ENCODE measurements around the gene PEX13. TPM values are rescaled to one million over a fixed set of nuclear protein-coding genes. Genes with fewer than 3 reads are reported as not detected.
"Not testable (repeated sequence)": the region's sequence is repeated elsewhere in the genome, so short reads cannot be mapped to it uniquely, and the experiment has no call there.

Gene PEX13
- total RNA-seq, 1 donor from 2014 or later: 22.6 TPM

DNA sequence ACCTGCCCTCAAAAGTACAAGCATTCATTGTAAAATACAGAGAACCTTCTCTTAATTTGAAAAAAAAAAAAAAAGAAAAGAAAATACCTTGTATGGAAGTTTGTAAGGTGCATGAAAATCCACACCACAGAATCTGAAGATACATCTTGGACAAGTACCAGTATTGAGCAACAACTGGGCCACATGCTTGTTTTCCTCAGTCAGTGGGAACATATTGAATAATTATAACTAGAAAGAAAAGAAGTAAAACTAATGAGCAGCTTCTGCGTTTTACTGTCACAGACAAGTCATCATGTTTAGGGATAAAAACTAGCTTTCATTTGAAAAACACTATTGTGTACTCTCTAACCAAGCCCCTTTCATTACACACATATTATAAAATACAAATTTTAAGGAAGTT lies 5.8 kb upstream of the PEX13 start:
- Mint-ChIP-seq H3K4me3 (ENCODE audit: unreplicated experiment) (no peak overlapping the region), H3K4me1 (ENCODE audit: low read depth) (peaks cover 32% of the 10 kb centered on the region), H3K36me3 (ENCODE audit: low read depth) (no peaks in the 10 kb centered on the region), H3K27ac (ENCODE audit: unreplicated experiment) (peak overlapping the region; percentile 58), H3K27me3 (ENCODE audit: low read depth) (no peaks in the 10 kb centered on the region), H3K9me3 (ENCODE audit: low read depth) (no peaks in the 10 kb centered on the region)
- no peak for DNase-seq (ENCODE audit: low spot score)
- TF ChIP-seq, protein P1, sequence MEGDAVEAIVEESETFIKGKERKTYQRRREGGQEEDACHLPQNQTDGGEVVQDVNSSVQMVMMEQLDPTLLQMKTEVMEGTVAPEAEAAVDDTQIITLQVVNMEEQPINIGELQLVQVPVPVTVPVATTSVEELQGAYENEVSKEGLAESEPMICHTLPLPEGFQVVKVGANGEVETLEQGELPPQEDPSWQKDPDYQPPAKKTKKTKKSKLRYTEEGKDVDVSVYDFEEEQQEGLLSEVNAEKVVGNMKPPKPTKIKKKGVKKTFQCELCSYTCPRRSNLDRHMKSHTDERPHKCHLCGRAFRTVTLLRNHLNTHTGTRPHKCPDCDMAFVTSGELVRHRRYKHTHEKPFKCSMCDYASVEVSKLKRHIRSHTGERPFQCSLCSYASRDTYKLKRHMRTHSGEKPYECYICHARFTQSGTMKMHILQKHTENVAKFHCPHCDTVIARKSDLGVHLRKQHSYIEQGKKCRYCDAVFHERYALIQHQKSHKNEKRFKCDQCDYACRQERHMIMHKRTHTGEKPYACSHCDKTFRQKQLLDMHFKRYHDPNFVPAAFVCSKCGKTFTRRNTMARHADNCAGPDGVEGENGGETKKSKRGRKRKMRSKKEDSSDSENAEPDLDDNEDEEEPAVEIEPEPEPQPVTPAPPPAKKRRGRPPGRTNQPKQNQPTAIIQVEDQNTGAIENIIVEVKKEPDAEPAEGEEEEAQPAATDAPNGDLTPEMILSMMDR (IDR thresholded peaks at IDR 0.05): no peak

DNA sequence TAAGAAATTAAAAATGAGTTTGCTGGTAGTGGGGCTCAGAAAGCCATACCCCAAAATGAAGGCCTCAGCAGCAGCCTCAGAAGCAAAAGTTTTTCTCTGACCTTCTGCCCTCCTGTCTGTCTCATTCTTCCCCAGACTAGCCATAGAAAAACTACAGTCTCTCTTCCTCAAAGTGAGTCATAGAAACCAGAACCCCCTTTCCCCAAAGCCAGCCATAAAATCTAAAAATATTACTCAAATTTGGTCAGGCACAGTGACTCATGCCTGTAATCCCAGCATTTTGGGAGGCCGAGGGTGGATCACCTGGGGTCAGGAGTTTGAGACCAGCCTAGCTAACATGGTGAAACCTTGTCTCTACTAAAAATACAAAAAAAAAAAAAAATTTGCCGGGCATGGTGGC lies 5.2 kb upstream of the PEX13 start:
- H3K27me3 Mint-ChIP-seq (ENCODE audit: low read depth); H3K36me3 Mint-ChIP-seq (ENCODE audit: low read depth); H3K9me3 Mint-ChIP-seq (ENCODE audit: low read depth); H3K4me3 Mint-ChIP-seq (ENCODE audit: unreplicated experiment); DNase-seq (ENCODE audit: low spot score): not testable (repeated sequence)
- H3K27ac Mint-ChIP-seq (ENCODE audit: unreplicated experiment): peak overlapping the region; percentile 58
- peaks cover 30% of the 10 kb centered on the region for H3K4me1 Mint-ChIP-seq (ENCODE audit: low read depth)

DNA sequence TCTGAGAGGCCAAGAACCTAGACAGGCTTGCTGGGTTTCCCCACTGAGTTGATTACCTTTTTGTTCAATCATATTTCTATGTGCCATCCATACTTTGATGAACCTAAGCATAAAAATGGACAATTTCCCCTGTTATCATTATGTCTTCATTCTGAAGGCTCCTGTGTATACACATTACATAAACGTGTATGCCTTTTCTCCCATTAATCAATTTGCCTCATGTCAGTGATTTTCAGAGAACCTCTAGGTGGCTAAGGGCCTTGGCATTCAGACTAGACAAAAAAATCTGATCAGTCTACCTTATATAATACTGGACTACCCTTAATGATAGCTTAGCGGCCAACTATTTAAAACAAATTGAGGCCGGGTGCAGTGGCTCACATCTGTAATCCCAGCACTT lies 4.1 kb upstream of the PEX13 start:
- Mint-ChIP-seq H3K36me3 (ENCODE audit: low read depth) (no peaks in the 10 kb centered on the region), H3K9me3 (ENCODE audit: low read depth) (no peaks in the 10 kb centered on the region), H3K27me3 (ENCODE audit: low read depth) (no peaks in the 10 kb centered on the region), H3K27ac (ENCODE audit: unreplicated experiment) (no peak overlapping the region), H3K4me1 (ENCODE audit: low read depth) (peaks cover 33% of the 10 kb centered on the region), H3K4me3 (ENCODE audit: unreplicated experiment) (no peak overlapping the region)
- no peak for DNase-seq (ENCODE audit: low spot score)
- TF ChIP-seq, protein P1 (IDR thresholded peaks at IDR 0.05): no peak

DNA sequence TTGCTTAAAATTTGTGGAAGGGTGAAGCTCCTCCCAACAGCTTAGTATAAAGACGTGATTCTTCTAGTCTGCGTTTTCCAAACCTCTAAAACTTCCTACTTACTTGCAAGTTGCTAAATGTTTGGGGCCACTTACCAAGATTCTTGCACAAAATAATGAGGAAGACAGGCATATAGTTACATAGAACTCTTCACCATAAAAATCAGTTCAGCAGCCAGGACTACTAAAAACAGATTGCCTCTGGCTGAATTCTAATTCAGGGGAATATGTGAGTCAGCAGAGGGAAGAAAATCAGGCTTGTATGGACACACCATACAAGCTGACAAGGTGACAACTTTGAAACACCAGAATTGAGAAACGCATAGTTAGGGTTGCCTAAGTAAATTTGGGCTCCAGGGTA lies 2.8 kb upstream of the PEX13 start:
- Mint-ChIP-seq H3K27me3 (ENCODE audit: low read depth) (no peaks in the 10 kb centered on the region), H3K27ac (ENCODE audit: unreplicated experiment) (no peak overlapping the region), H3K9me3 (ENCODE audit: low read depth) (no peaks in the 10 kb centered on the region), H3K36me3 (ENCODE audit: low read depth) (no peaks in the 10 kb centered on the region), H3K4me1 (ENCODE audit: low read depth) (peaks cover 45% of the 10 kb centered on the region), H3K4me3 (ENCODE audit: unreplicated experiment) (no peak overlapping the region)
- TF ChIP-seq, protein P1 (IDR thresholded peaks at IDR 0.05): no peak
- no peak for DNase-seq (ENCODE audit: low spot score)

DNA sequence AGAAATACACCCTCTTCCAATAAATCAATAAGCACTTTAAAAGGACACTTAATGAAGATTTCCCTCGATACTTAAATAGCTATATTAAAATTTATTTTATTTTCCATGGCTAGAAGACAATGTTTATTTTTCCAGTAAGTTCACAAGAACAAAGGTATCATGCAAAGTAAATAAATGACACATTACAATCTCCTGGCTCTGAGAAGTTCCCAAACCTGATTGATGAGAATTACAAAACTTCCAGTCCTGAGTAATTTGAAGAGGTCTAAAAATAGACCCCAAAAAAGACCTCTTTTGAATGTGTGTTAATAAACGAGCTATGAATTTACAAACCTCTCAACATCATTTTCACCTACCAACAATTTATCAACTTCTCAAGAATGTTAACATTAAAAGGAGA lies 1.5 kb upstream of the PEX13 start:
- H3K4me1 Mint-ChIP-seq (ENCODE audit: low read depth): peaks cover 47% of the 10 kb centered on the region
- H3K4me3 Mint-ChIP-seq (ENCODE audit: unreplicated experiment): peak overlapping the region; percentile 99
- no peaks in the 10 kb centered on the region for H3K9me3 Mint-ChIP-seq (ENCODE audit: low read depth)
- H3K27ac Mint-ChIP-seq (ENCODE audit: unreplicated experiment): no peak overlapping the region
- TF ChIP-seq, protein P1 (IDR thresholded peaks at IDR 0.05): no peak
- H3K27me3 Mint-ChIP-seq (ENCODE audit: low read depth): no peaks in the 10 kb centered on the region
- DNase-seq (ENCODE audit: low spot score): no peak
- no peaks in the 10 kb centered on the region for H3K36me3 Mint-ChIP-seq (ENCODE audit: low read depth)

DNA sequence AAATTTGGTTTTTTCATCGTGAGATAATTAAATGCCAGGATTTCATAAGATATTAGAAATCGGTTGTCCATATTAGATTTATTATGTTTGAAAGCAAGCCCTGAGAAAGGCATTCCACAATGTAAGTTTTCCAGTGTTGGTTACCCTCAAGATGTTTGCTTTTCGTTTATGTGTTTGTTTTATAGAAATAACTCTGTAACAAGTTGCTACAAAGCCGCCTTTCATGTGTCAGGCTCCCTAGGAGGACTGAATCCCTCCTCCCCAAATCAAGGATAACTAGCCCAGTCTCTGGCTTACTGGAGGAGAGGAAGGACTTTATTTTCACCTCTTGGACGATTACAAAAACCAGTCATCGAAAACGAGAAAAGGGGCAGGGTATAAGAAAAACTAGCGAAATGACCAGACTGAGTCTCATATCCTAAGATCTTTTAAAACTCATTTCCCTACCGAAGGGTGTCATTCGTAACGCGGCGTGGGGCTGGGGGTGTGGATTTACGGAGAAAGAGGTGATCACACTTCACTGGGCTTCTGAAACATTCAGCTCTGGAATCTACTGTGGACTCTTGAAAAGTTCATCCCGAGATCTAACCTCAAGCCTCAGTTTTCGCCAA lies 1.0 kb upstream of the PEX13 start:
- Mint-ChIP-seq H3K27ac (ENCODE audit: unreplicated experiment) (peak overlapping the region; percentile 99), H3K9me3 (ENCODE audit: low read depth) (no peaks in the 10 kb centered on the region), H3K36me3 (ENCODE audit: low read depth) (peaks cover under 1% of the 10 kb centered on the region), H3K4me1 (ENCODE audit: low read depth) (peaks cover 47% of the 10 kb centered on the region), H3K4me3 (ENCODE audit: unreplicated experiment) (peak overlapping the region; percentile 99), H3K27me3 (ENCODE audit: low read depth) (no peaks in the 10 kb centered on the region)
- TF ChIP-seq, protein P1 (IDR thresholded peaks at IDR 0.05): no peak
- DNase-seq (ENCODE audit: low spot score): no peak
